Calu3 (cell line): ENCODE results near the gene USP12. TPM values are rescaled to one million over a fixed set of nuclear protein-coding genes. Genes with fewer than 3 reads are reported as not detected.

Experiments
- BruUV-seq: library from RNA; stranded (reverse); fragments of 400-500 nt; replicated peaks from 2 replicates; lab custom pipeline; 2021; lab: Mats Ljungman, UMichigan
- CTCF ChIA-PET: fragments of 300-600 bp; sonication (Branson Sonifier 250); formaldehyde crosslinking; loops from one replicate; lab custom pipeline; 2022; ENCODE audit warnings: antibody characterized with exemption; lab: Charles Lee
- DNase-seq: peaks from one replicate; pipeline ENCODE4 v3.0.0; 2022
- H3K27ac Mint-ChIP-seq: one replicate; pipeline ENCODE4 v1.8.0; 2022; ENCODE audit warnings: mixed read lengths; ENCODE audit not compliant: unreplicated experiment
- H3K27me3 Mint-ChIP-seq: one replicate; pipeline ENCODE4 v1.8.0; 2022; ENCODE audit warnings: mixed read lengths; ENCODE audit not compliant: unreplicated experiment
- H3K36me3 Mint-ChIP-seq: one replicate; pipeline ENCODE4 v1.8.0; 2022; ENCODE audit warnings: mild to moderate bottlenecking, moderate library complexity, mixed read lengths; ENCODE audit not compliant: insufficient read depth, unreplicated experiment
- H3K4me1 Mint-ChIP-seq: one replicate; pipeline ENCODE4 v1.8.0; 2022; ENCODE audit warnings: mild to moderate bottlenecking, low read depth, mixed read lengths; ENCODE audit not compliant: unreplicated experiment
- H3K4me3 Mint-ChIP-seq: one replicate; pipeline ENCODE4 v1.8.0; 2022; ENCODE audit warnings: mild to moderate bottlenecking, low read depth, moderate library complexity, mixed read lengths; ENCODE audit not compliant: unreplicated experiment
- H3K9me3 Mint-ChIP-seq: one replicate; pipeline ENCODE4 v1.8.0; 2022; ENCODE audit warnings: low read depth, mixed read lengths; ENCODE audit not compliant: unreplicated experiment
- CTCF ChIP-seq: fragments of 200-600 bp; IDR thresholded peaks from one replicate; pipeline ENCODE4 v1.8.0; 2022; ENCODE audit warnings: antibody characterized with exemption; ENCODE audit not compliant: unreplicated experiment
- intact Hi-C: fragments of 100-400 bp; cut with micrococcal nuclease; formaldehyde crosslinking; loops from one replicate; pipeline ENCODE4 v1.10.0; 2022; ENCODE audit not compliant: unreplicated experiment
- total RNA-seq: library from RNA; stranded (reverse); gene quantifications from 2 replicates; pipeline ENCODE4 v1.2.3, GENCODE V29; 2022

USP12 gene
- total RNA-seq, 1 experiment from 2014 or later = 20.6 TPM

- DNase-seq = no peak
- Mint-ChIP-seq H3K4me1 (peaks cover 28% of the 10 kb centered on the region), H3K27ac (no peak overlapping the region), H3K27me3 (no peaks in the 10 kb centered on the region), H3K36me3 (no peaks in the 10 kb centered on the region), H3K4me3 (no peak overlapping the region), H3K9me3 (no peaks in the 10 kb centered on the region)
- CTCF ChIA-PET = interaction anchor here (0.6 to 0.7 kb wide), 2 partner anchors 60 to 70 kb away, joined by 3 to 5 read pairs; no protein-coding TSS in a partner anchor
- BruUV-seq = no TSS peak
- intact Hi-C loops = loop anchor here (5.0 kb wide), 1 partner anchor 37 kb away; no protein-coding TSS in a partner anchor
- TF ChIP-seq CTCF = no peak
These were observed 41.2 kb downstream of the USP12 start for GRCh38 chr13:27130223-27130978.

- H3K9me3 Mint-ChIP-seq = no peaks in the 10 kb centered on the region
- no TSS peak for BruUV-seq
- intact Hi-C loops = no loop called here
- H3K4me1 Mint-ChIP-seq = peaks cover 19% of the 10 kb centered on the region
- H3K27me3 Mint-ChIP-seq = no peaks in the 10 kb centered on the region
- TF ChIP-seq CTCF = no peak
- H3K36me3 Mint-ChIP-seq = no peaks in the 10 kb centered on the region
- no peak overlapping the region for H3K27ac Mint-ChIP-seq
- CTCF ChIA-PET = no interaction called here
- no peak for DNase-seq
- no peak overlapping the region for H3K4me3 Mint-ChIP-seq
These were observed 42.6 kb downstream of the USP12 start for GRCh38 chr13:27128825-27129627.

GRCh38 chr13:27126859-27127258 is 44.8 kb downstream of the USP12 start:
- no peaks in the 10 kb centered on the region for H3K36me3 Mint-ChIP-seq
- CTCF ChIA-PET = no interaction called here
- no TSS peak for BruUV-seq
- no peak overlapping the region for H3K27ac Mint-ChIP-seq
- peaks cover 1% of the 10 kb centered on the region for H3K4me1 Mint-ChIP-seq
- H3K9me3 Mint-ChIP-seq = peaks cover 6% of the 10 kb centered on the region
- intact Hi-C loops = no loop called here
- no peak for TF ChIP-seq CTCF
- no peak for DNase-seq
- no peaks in the 10 kb centered on the region for H3K27me3 Mint-ChIP-seq
- H3K4me3 Mint-ChIP-seq = no peak overlapping the region

GRCh38 chr13:27125357-27126282 is 46.0 kb downstream of the USP12 start:
- H3K27me3 Mint-ChIP-seq = no peaks in the 10 kb centered on the region
- no peak overlapping the region for H3K27ac Mint-ChIP-seq
- peaks cover 8% of the 10 kb centered on the region for H3K9me3 Mint-ChIP-seq
- intact Hi-C loops = no loop called here
- TF ChIP-seq CTCF = no peak
- no peak for DNase-seq
- no peak overlapping the region for H3K4me3 Mint-ChIP-seq
- no peaks in the 10 kb centered on the region for H3K4me1 Mint-ChIP-seq
- BruUV-seq = no TSS peak
- CTCF ChIA-PET = no interaction called here
- no peaks in the 10 kb centered on the region for H3K36me3 Mint-ChIP-seq
